Measurements from ENCODE around the gene TOMM22.

The TOMM22 gene

GRCh38 chr22:38715176-38715764 is 33.5 kb downstream of the TOMM22 start:
- DNase-seq (ENCODE audit: low spot score): no peak

GRCh38 chr22:38715852-38716251 is 34.1 kb downstream of the TOMM22 start:
- DNase-seq (ENCODE audit: low spot score): no peak

- no peak for DNase-seq (ENCODE audit: low spot score)
Observed at GRCh38 chr22:38716271-38716670, 34.5 kb downstream of the TOMM22 start.

GRCh38 chr22:38716826-38717225 is 35.1 kb downstream of the TOMM22 start:
- DNase-seq (ENCODE audit: low spot score): no peak

GRCh38 chr22:38717244-38717643 is 35.5 kb downstream of the TOMM22 start:
- DNase-seq (ENCODE audit: low spot score): no peak

- no peak for DNase-seq (ENCODE audit: low spot score)
Observed at GRCh38 chr22:38718414-38718813, 36.7 kb downstream of the TOMM22 start.

GRCh38 chr22:38719196-38719595 is 37.4 kb downstream of the TOMM22 start:
- no peak for DNase-seq (ENCODE audit: low spot score)

GRCh38 chr22:38720350-38720749 is 38.6 kb downstream of the TOMM22 start:
- DNase-seq (ENCODE audit: low spot score): no peak

GRCh38 chr22:38721551-38721950 is 39.8 kb downstream of the TOMM22 start:
- no peak for DNase-seq (ENCODE audit: low spot score)

- no peak for DNase-seq (ENCODE audit: low spot score)
Observed at GRCh38 chr22:38724176-38724575, 42.4 kb downstream of the TOMM22 start.

- DNase-seq (ENCODE audit: low spot score): no peak
Observed at GRCh38 chr22:38724926-38725571, 43.3 kb downstream of the TOMM22 start.

- DNase-seq (ENCODE audit: low spot score): no peak
Observed at GRCh38 chr22:38725900-38726655, 44.3 kb downstream of the TOMM22 start.

GRCh38 chr22:38727123-38727522 is 45.4 kb downstream of the TOMM22 start:
- DNase-seq (ENCODE audit: low spot score): no peak

- DNase-seq (ENCODE audit: low spot score): no peak
Observed at GRCh38 chr22:38727530-38728451, 46.0 kb downstream of the TOMM22 start.

GRCh38 chr22:38728871-38729796 is 47.4 kb downstream of the TOMM22 start:
- DNase-seq (ENCODE audit: low spot score): no peak

GRCh38 chr22:38729946-38730345 is 48.2 kb downstream of the TOMM22 start:
- DNase-seq (ENCODE audit: low spot score): no peak

- no peak for DNase-seq (ENCODE audit: low spot score)
Observed at GRCh38 chr22:38730411-38730871, 48.7 kb downstream of the TOMM22 start.

- no peak for DNase-seq (ENCODE audit: low spot score)
Observed at GRCh38 chr22:38731703-38732161, 50.0 kb downstream of the TOMM22 start.

GRCh38 chr22:38732251-38732815 is 50.6 kb downstream of the TOMM22 start:
- no peak for DNase-seq (ENCODE audit: low spot score)

- peak; percentile 52 for DNase-seq (ENCODE audit: low spot score)
Observed at GRCh38 chr22:38733329-38733723, 51.6 kb downstream of the TOMM22 start.
